HepG2 (cell line): ENCODE data around the gene CCDC142. TPM values are rescaled to one million over a fixed set of nuclear protein-coding genes. Genes with fewer than 3 reads are reported as not detected.

Source experiments
- GTF3A ChIP-seq: sonication (generic); formaldehyde crosslinking; conservative IDR thresholded peaks from 2 replicates; pipeline ENCODE4 v1.4.0; 2020; ENCODE audit warnings: mild to moderate bottlenecking, missing genetic modification reagents
- HES4 ChIP-seq: sonication (generic); formaldehyde crosslinking; IDR thresholded peaks from 2 replicates; pipeline ENCODE4 v1.9.0; 2021; ENCODE audit warnings: mild to moderate bottlenecking, missing genetic modification reagents, borderline replicate concordance
- MAZ ChIP-seq, 2 experiments: sonication (generic) in 1 of 2; formaldehyde crosslinking in 1 of 2; IDR thresholded peaks; 2 replicates each; pipeline versions ENCODE4 v1.5.0 to v1.6.1; 2012 to 2020; ENCODE audit warnings: low read depth in 2 of 2, mild to moderate bottlenecking in 2 of 2, borderline replicate concordance in 1 of 2, improper control_type of control experiment in 1 of 2, low read length in 1 of 2, missing genetic modification reagents in 1 of 2, moderate library complexity in 1 of 2
- ZKSCAN1 ChIP-seq: fragments of 150-350 bp; IDR thresholded peaks from 2 replicates; pipeline ENCODE4 v1.6.1; 2014; ENCODE audit warnings: low read length
- ZKSCAN5 ChIP-seq: sonication (generic); formaldehyde crosslinking; IDR thresholded peaks from 2 replicates; pipeline ENCODE4 v1.5.1; 2020; ENCODE audit warnings: mild to moderate bottlenecking, missing genetic modification reagents
- ZNF530 ChIP-seq: sonication (generic); formaldehyde crosslinking; IDR thresholded peaks from 2 replicates; pipeline ENCODE4 v1.5.0; 2020; ENCODE audit warnings: low read depth, mild to moderate bottlenecking, missing genetic modification reagents
- polyA plus RNA-seq, 8 experiments: library from polyadenylated mRNA; depleted of rRNA in 3 of 8; stranded (reverse) in 7 of 8; unstranded in 1 of 8; fragments of >200 nt; fragmentation: Illumina TruSeq in 4 of 8; extraction: Trizol in 4 of 8; gene quantifications; 2 replicates each; pipeline versions ENCODE4 v1.2.1 to v1.2.3, GENCODE V29; 2011 to 2016; ENCODE audit warnings: low read depth in 4 of 8, missing spikeins in 1 of 8, mixed read lengths in 1 of 8; ENCODE audit not compliant: insufficient read depth in 1 of 8
- total RNA-seq, 5 experiments: library from RNA; depleted of rRNA; stranded (reverse); fragments of >200 nt; fragmentation: Illumina TruSeq; extraction: Trizol; gene quantifications; 2 replicates each; pipeline ENCODE4 v1.2.3, GENCODE V29; 2016; ENCODE audit warnings: low read depth in 1 of 5
- TF ChIP-seq, protein P1 (sequence below): sonication (generic); formaldehyde crosslinking; conservative IDR thresholded peaks from 2 replicates; pipeline ENCODE4 v1.8.0; 2022; ENCODE audit warnings: mild to moderate bottlenecking, moderate library complexity, missing genetic modification reagents
- TF ChIP-seq, protein P2 (sequence below): IDR thresholded peaks from 2 replicates; pipeline ENCODE4 v1.6.1; 2016
- TF ChIP-seq, protein P3 (sequence below): sonication (generic); formaldehyde crosslinking; IDR thresholded peaks from 2 replicates; pipeline ENCODE4 v1.5.1; 2020; ENCODE audit warnings: mild to moderate bottlenecking, missing genetic modification reagents, moderate library complexity
- TF ChIP-seq, protein P4 (sequence below): sonication (generic); formaldehyde crosslinking; IDR thresholded peaks from 2 replicates; pipeline ENCODE4 v1.4.0; 2020; ENCODE audit warnings: missing genetic modification reagents, mild to moderate bottlenecking, borderline replicate concordance
- TF ChIP-seq, protein P5 (sequence below): conservative IDR thresholded peaks from 2 replicates; pipeline ENCODE4 v1.6.1; 2018; ENCODE audit warnings: missing genetic modification reagents
- TF ChIP-seq, protein P6 (sequence below): sonication (generic); formaldehyde crosslinking; IDR thresholded peaks from 2 replicates; pipeline ENCODE4 v1.5.0; 2020; ENCODE audit warnings: missing genetic modification reagents, mild to moderate bottlenecking, borderline replicate concordance

CCDC142 gene
- total and polyA plus RNA-seq, 2 of the 13 experiments (the other 11 are each of a cell fraction or from before 2014, with no cell fraction given), result 14.7 to 30.4 TPM

DNA sequence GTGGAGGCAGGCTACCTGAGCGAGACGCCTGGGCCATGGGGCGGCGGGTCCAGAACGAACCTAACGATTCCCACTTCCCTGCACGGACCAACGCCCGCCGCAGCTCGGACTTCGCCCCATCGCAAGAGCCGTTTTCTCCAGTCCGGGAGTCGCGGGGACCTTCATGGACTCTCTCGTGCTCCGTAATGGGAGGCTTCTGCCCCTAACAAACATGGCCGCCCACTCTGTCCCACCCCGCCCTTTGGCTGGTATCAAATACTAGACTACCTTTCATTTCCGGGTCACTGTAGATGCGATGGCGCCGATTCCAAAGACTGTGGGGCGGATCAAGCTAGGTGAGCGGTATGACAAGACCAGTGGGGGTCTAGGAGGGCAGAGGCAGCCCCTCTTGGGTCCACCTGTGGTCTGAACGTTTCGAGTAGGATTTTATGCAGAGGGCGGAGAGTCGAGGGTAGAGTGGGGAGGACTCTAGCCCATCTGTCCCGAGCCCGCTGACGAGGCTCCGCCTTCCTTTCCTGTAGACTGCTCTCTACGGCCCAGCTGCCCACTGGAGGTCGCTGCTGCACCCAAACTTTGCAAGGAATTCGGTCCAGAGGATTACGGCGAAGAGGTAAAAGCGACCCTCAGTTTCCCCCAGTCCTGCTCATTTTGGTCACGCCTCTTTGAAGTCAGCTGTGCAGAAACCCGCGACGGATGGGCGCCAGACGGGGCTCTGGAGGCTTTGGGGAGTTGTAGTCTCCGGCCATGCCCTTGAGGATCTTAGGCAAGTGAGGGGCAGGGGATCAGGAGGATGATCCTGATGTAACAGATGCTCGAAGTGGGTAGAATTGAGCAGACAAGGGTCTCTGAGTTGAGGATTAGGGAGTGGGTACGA lies at the start of gene CCDC142, which contains the start of gene TTC31 (continued):
- TF ChIP-seq, protein P1, sequence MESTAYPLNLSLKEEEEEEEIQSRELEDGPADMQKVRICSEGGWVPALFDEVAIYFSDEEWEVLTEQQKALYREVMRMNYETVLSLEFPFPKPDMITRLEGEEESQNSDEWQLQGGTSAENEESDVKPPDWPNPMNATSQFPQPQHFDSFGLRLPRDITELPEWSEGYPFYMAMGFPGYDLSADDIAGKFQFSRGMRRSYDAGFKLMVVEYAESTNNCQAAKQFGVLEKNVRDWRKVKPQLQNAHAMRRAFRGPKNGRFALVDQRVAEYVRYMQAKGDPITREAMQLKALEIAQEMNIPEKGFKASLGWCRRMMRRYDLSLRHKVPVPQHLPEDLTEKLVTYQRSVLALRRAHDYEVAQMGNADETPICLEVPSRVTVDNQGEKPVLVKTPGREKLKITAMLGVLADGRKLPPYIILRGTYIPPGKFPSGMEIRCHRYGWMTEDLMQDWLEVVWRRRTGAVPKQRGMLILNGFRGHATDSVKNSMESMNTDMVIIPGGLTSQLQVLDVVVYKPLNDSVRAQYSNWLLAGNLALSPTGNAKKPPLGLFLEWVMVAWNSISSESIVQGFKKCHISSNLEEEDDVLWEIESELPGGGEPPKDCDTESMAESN (CRISPR knock-in tag), result peak; percentile 68
- TF ChIP-seq MAZ (IDR thresholded peaks at IDR 0.05; ENCODE audit: borderline replicate concordance, low read depth, low read length), result peak; percentile 72; the same call in 1 of the 2 replicates
- TF ChIP-seq MAZ (CRISPR knock-in tag; IDR thresholded peaks at IDR 0.05; ENCODE audit: low read depth), result peak; percentile 94
- TF ChIP-seq ZKSCAN5 (CRISPR knock-in tag), result no peak
- TF ChIP-seq, protein P2, sequence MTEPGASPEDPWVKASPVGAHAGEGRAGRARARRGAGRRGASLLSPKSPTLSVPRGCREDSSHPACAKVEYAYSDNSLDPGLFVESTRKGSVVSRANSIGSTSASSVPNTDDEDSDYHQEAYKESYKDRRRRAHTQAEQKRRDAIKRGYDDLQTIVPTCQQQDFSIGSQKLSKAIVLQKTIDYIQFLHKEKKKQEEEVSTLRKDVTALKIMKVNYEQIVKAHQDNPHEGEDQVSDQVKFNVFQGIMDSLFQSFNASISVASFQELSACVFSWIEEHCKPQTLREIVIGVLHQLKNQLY (CRISPR knock-in tag), result peak; percentile 4; the same call in 1 of the 2 replicates
- TF ChIP-seq, protein P3, sequence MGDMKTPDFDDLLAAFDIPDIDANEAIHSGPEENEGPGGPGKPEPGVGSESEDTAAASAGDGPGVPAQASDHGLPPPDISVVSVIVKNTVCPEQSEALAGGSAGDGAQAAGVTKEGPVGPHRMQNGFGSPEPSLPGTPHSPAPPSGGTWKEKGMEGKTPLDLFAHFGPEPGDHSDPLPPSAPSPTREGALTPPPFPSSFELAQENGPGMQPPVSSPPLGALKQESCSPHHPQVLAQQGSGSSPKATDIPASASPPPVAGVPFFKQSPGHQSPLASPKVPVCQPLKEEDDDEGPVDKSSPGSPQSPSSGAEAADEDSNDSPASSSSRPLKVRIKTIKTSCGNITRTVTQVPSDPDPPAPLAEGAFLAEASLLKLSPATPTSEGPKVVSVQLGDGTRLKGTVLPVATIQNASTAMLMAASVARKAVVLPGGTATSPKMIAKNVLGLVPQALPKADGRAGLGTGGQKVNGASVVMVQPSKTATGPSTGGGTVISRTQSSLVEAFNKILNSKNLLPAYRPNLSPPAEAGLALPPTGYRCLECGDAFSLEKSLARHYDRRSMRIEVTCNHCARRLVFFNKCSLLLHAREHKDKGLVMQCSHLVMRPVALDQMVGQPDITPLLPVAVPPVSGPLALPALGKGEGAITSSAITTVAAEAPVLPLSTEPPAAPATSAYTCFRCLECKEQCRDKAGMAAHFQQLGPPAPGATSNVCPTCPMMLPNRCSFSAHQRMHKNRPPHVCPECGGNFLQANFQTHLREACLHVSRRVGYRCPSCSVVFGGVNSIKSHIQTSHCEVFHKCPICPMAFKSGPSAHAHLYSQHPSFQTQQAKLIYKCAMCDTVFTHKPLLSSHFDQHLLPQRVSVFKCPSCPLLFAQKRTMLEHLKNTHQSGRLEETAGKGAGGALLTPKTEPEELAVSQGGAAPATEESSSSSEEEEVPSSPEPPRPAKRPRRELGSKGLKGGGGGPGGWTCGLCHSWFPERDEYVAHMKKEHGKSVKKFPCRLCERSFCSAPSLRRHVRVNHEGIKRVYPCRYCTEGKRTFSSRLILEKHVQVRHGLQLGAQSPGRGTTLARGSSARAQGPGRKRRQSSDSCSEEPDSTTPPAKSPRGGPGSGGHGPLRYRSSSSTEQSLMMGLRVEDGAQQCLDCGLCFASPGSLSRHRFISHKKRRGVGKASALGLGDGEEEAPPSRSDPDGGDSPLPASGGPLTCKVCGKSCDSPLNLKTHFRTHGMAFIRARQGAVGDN, result peak; percentile 78
- TF ChIP-seq, protein P4, sequence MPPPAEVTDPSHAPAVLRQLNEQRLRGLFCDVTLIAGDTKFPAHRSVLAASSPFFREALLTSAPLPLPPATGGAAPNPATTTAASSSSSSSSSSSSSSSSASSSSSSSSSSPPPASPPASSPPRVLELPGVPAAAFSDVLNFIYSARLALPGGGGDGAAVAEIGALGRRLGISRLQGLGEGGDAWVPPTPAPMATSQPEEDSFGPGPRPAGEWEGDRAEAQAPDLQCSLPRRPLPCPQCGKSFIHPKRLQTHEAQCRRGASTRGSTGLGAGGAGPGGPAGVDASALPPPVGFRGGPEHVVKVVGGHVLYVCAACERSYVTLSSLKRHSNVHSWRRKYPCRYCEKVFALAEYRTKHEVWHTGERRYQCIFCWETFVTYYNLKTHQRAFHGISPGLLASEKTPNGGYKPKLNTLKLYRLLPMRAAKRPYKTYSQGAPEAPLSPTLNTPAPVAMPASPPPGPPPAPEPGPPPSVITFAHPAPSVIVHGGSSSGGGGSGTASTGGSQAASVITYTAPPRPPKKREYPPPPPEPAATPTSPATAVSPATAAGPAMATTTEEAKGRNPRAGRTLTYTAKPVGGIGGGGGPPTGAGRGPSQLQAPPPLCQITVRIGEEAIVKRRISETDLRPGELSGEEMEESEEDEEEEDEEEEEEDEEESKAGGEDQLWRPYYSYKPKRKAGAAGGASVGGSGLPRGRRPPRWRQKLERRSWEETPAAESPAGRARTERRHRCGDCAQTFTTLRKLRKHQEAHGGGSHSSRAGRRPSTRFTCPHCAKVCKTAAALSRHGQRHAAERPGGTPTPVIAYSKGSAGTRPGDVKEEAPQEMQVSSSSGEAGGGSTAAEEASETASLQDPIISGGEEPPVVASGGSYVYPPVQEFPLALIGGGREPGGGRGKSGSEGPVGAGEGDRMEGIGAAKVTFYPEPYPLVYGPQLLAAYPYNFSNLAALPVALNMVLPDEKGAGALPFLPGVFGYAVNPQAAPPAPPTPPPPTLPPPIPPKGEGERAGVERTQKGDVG (CRISPR knock-in tag), result peak; percentile 37; the same call in 1 of the 2 replicates
- TF ChIP-seq ZNF530 (CRISPR knock-in tag), result no peak
- no peak for TF ChIP-seq GTF3A (CRISPR knock-in tag)
- TF ChIP-seq, protein P5, sequence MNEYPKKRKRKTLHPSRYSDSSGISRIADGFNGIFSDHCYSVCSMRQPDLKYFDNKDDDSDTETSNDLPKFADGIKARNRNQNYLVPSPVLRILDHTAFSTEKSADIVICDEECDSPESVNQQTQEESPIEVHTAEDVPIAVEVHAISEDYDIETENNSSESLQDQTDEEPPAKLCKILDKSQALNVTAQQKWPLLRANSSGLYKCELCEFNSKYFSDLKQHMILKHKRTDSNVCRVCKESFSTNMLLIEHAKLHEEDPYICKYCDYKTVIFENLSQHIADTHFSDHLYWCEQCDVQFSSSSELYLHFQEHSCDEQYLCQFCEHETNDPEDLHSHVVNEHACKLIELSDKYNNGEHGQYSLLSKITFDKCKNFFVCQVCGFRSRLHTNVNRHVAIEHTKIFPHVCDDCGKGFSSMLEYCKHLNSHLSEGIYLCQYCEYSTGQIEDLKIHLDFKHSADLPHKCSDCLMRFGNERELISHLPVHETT, result peak; percentile 48; the same call in 1 of the 2 replicates
- TF ChIP-seq, protein P6, sequence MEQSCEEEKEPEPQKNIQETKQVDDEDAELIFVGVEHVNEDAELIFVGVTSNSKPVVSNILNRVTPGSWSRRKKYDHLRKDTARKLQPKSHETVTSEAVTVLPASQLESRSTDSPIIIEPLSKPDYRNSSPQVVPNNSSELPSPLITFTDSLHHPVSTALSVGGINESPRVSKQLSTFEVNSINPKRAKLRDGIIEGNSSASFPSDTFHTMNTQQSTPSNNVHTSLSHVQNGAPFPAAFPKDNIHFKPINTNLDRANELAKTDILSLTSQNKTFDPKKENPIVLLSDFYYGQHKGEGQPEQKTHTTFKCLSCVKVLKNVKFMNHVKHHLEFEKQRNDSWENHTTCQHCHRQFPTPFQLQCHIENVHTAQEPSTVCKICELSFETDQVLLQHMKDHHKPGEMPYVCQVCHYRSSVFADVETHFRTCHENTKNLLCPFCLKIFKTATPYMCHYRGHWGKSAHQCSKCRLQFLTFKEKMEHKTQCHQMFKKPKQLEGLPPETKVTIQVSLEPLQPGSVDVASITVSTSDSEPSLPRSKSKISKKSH (CRISPR knock-in tag), result peak; percentile 66; the same call in 1 of the 2 replicates
- TF ChIP-seq ZKSCAN1, result peak; percentile 19; the same call in 1 of the 2 replicates
- no peak for TF ChIP-seq HES4 (CRISPR knock-in tag)
